Muscle of leg (tissue), 11 donors: ENCODE measurements around the gene EEFSEC. TPM values are rescaled to one million over a fixed set of nuclear protein-coding genes. Genes with fewer than 3 reads are reported as not detected.

ENCODE experiments used
- DNase-seq: peaks from one replicate; pipeline ENCODE4 v3.0.0; 2013
- H3K27ac ChIP-seq: one replicate; pipeline ENCODE4 v1.5.1; 2013; ENCODE audit warnings: mild to moderate bottlenecking, low read length, control low read depth
- H3K27me3 ChIP-seq: one replicate; pipeline ENCODE4 v1.6.1; 2013; ENCODE audit warnings: low read length; ENCODE audit not compliant: control insufficient read depth, insufficient read depth
- H3K36me3 ChIP-seq: one replicate; pipeline ENCODE4 v1.6.1; 2013; ENCODE audit warnings: low read length; ENCODE audit not compliant: control insufficient read depth, insufficient read depth
- H3K4me1 ChIP-seq: one replicate; pipeline ENCODE4 v1.6.1; 2013; ENCODE audit warnings: low read length; ENCODE audit not compliant: control insufficient read depth, insufficient read depth
- H3K4me3 ChIP-seq: one replicate; pipeline ENCODE4 v1.5.1; 2013; ENCODE audit warnings: low read length, control low read depth
- H3K9me3 ChIP-seq: replicated peaks from 2 replicates; pipeline ENCODE4 v1.6.1; 2013; ENCODE audit warnings: low read depth, low read length; ENCODE audit not compliant: control insufficient read depth
- WGBS: methylation state at CpG from one replicate; pipeline ENCODE4 v1.1.5; 2013; ENCODE audit warnings: missing lambda C conversion rate; ENCODE audit not compliant: insufficient coverage; 5-methylcytosine and 5-hydroxymethylcytosine counted together
- polyA plus RNA-seq, 8 donors: library from polyadenylated mRNA; unstranded; fragments of 120-200 nt; gene quantifications; one replicate each; pipeline versions ENCODE4 v1.2.1 to v1.2.3, GENCODE V29; 2013; ENCODE audit warnings: inconsistent platforms in 1 of 8, low replicate concordance in 1 of 8; ENCODE audit not compliant: insufficient read length in 8 of 8, insufficient read depth in 1 of 8
- total RNA-seq: library from RNA; stranded (reverse); fragments of 120-200 nt; gene quantifications from one replicate; pipeline ENCODE4 v1.2.4, GENCODE V29; 2013

EEFSEC gene
- total and polyA plus RNA-seq, 9 donors: 5.5 to 20.9 (median 16.9) TPM

- peak; percentile 75 for DNase-seq
- Histone ChIP-seq H3K9me3 (no peaks in the 10 kb centered on the region), H3K4me1 (peaks cover 85% of the 10 kb centered on the region), H3K36me3 (peaks cover 5% of the 10 kb centered on the region), H3K4me3 (no peak overlapping the region), H3K27me3 (no peaks in the 10 kb centered on the region), H3K27ac (peak overlapping the region; percentile 95)
- 48% methylated on average over 8 of the region's 10 CpGs for WGBS
Observed at GRCh38 chr3:128378631-128379347, 225.5 kb downstream of the EEFSEC start.

GRCh38 chr3:128379367-128380160 lies 226.3 kb downstream of the EEFSEC start:
- peak; percentile 35 for DNase-seq
- no peaks in the 10 kb centered on the region for H3K36me3 ChIP-seq
- H3K4me1 ChIP-seq: peaks cover 93% of the 10 kb centered on the region
- H3K27ac ChIP-seq: peak overlapping the region; percentile 95
- H3K4me3 ChIP-seq: no peak overlapping the region
- H3K27me3 ChIP-seq: no peaks in the 10 kb centered on the region
- 87% methylated on average over 4 of the region's 12 CpGs for WGBS
- H3K9me3 ChIP-seq: no peaks in the 10 kb centered on the region

DNA sequence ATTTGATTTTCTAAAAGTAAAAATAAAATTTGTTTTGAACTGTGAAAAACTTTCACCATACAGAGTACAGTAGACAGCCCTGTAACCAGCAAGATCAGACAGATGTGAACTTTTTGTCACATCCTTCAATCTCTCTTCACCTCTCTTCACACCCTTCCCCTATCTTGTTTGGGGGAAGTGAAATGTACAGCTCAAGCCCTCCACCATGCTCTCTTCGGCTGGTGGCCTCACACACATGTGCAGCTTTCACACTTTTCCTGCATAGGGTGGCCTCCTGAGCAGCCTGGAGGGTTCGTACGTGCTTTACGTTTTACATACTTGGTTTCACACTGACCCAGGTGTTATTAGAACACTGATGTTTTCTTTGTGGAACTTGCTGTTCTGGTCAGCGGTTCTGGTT lies 227.0 kb downstream of the EEFSEC start:
- Histone ChIP-seq H3K9me3 (no peaks in the 10 kb centered on the region), H3K4me3 (no peak overlapping the region), H3K4me1 (peaks cover 93% of the 10 kb centered on the region), H3K36me3 (no peaks in the 10 kb centered on the region), H3K27me3 (no peaks in the 10 kb centered on the region), H3K27ac (no peak overlapping the region)
- 75% methylated on average over 1 of the region's 5 CpGs for WGBS
- DNase-seq: no peak

DNA sequence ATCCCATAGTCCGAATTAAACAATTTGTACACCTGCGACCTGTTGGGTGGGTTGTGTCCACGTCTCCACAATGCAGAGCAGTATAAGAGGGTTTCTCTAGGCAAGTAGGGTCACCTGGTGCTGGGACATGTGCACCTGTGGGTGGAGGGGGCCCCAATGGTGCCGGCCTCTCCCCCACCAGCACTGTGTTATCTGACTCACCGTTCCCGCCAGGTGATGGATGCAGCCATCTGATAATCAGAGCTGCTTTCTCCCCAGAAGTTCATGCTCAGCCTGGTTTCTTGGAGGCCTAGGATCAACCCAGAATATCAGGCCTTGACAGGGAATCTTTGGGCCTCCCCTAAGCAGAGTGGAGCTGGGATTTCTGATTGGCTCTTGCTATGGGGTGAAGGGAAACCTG lies 227.4 kb downstream of the EEFSEC start:
- 90% methylated on average over 2 of the region's 6 CpGs for WGBS
- no peak for DNase-seq
- H3K36me3 ChIP-seq: no peaks in the 10 kb centered on the region
- no peaks in the 10 kb centered on the region for H3K9me3 ChIP-seq
- no peaks in the 10 kb centered on the region for H3K27me3 ChIP-seq
- peaks cover 93% of the 10 kb centered on the region for H3K4me1 ChIP-seq
- no peak overlapping the region for H3K27ac ChIP-seq
- no peak overlapping the region for H3K4me3 ChIP-seq

GRCh38 chr3:128381609-128382008 lies 228.3 kb downstream of the EEFSEC start:
- Histone ChIP-seq H3K9me3 (no peaks in the 10 kb centered on the region), H3K27ac (peak overlapping the region; percentile 76), H3K4me1 (peaks cover 93% of the 10 kb centered on the region), H3K36me3 (no peaks in the 10 kb centered on the region), H3K27me3 (no peaks in the 10 kb centered on the region), H3K4me3 (no peak overlapping the region)
- no peak for DNase-seq
- 76% methylated on average over 10 of the region's 10 CpGs for WGBS

DNA sequence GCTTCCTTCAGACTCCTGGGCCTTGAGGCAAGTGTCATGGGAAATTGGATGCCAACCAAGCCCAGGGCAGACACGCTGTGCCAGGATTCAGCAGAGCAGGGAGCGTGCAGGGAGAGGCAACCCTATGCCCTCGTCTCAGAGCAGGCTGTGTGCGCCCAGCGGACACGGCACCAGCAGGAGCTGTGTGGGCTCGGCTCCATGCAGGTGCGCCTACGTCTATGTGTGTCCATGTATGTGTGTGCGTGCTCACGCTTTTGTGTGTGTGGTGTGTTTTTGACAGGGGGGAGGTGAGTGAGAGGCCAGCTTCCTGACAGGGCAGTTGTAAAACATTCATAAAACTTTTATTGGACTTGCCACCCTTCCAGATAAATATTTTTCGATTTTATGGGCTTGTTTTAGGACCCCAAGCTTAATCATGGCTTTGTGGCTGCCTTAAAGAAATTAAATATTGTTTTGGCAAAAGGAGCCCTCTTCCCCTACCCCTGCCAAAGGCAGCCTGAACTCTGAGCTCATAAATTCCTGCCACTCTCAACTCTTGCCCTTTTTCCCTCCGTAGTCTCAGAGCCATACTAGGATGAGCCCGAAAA lies 229.0 kb downstream of the EEFSEC start:
- Histone ChIP-seq H3K27me3 (no peaks in the 10 kb centered on the region), H3K9me3 (no peaks in the 10 kb centered on the region), H3K4me1 (peaks cover 95% of the 10 kb centered on the region), H3K4me3 (no peak overlapping the region), H3K27ac (peak overlapping the region; percentile 76), H3K36me3 (no peaks in the 10 kb centered on the region)
- 55% methylated on average over 3 of the region's 14 CpGs for WGBS
- peak; percentile 55 for DNase-seq

DNA sequence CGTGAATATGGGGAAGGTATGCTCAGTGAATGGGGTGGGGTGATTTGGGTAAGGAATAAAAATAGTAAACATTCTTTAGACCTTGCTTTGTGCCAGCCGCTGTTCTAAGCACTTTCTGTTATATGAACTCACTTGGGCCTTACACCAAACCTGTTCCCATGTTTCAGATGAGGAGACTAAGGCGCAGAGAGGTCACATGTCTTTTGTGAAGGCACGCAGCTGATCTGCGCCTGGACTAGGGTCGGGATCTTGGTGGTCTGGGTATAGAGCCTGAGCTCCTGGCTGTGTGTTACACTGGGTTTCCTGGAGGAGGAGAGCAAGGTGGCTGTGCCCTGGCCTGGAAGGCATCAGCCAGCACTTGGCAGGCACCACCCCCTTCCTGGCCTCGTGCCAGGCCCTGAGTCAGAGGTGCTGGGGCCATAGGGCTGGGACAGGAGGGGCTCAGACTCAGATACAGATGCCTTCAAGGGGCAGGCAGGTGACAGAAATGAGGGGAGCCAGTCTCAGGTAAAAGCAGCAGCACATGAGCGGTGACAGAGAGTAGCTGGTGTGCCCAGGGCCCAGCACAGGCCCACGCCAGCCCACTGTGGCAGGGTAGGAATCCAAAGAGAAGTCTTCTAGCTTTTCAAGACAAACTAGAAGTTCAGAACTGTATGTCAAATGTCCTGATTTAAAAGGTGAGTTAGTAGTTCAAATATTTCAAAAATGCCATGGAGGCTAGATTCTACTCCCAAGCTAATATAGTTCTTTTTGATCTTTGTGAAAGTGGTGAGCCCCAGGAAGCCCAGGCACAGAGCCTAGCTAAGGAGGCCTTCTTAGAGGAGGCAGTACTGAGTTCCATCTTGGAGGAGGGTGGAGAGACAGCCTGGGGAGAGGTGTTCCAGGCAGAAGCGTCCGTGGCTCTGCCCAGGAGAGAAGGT lies 230.3 kb downstream of the EEFSEC start:
- H3K36me3 ChIP-seq: no peaks in the 10 kb centered on the region
- no peak overlapping the region for H3K4me3 ChIP-seq
- H3K9me3 ChIP-seq: no peaks in the 10 kb centered on the region
- WGBS: 81% methylated on average over 9 of the region's 11 CpGs
- peak overlapping the region; percentile 32 for H3K27ac ChIP-seq
- peaks cover 95% of the 10 kb centered on the region for H3K4me1 ChIP-seq
- H3K27me3 ChIP-seq: no peaks in the 10 kb centered on the region
- DNase-seq: peak; percentile 58

- Histone ChIP-seq H3K27ac (peak overlapping the region; percentile 51), H3K4me3 (no peak overlapping the region), H3K4me1 (peaks cover 97% of the 10 kb centered on the region), H3K27me3 (no peaks in the 10 kb centered on the region), H3K36me3 (no peaks in the 10 kb centered on the region), H3K9me3 (no peaks in the 10 kb centered on the region)
- 53% methylated on average over 8 of the region's 11 CpGs for WGBS
- peak; percentile 63 for DNase-seq
Observed at GRCh38 chr3:128385080-128385832, 232.0 kb downstream of the EEFSEC start.

- no peaks in the 10 kb centered on the region for H3K9me3 ChIP-seq
- no peaks in the 10 kb centered on the region for H3K27me3 ChIP-seq
- DNase-seq: no peak
- peaks cover 99% of the 10 kb centered on the region for H3K4me1 ChIP-seq
- 89% methylated on average over 8 of the region's 9 CpGs for WGBS
- no peak overlapping the region for H3K4me3 ChIP-seq
- H3K27ac ChIP-seq: no peak overlapping the region
- H3K36me3 ChIP-seq: no peaks in the 10 kb centered on the region
Observed at GRCh38 chr3:128388932-128389331, 235.7 kb downstream of the EEFSEC start.
